Progenitor cell of endocrine pancreas (in vitro differentiated cells): ENCODE data around the gene PXT1. TPM values are rescaled to one million over a fixed set of nuclear protein-coding genes. Genes with fewer than 3 reads are reported as not detected.

Experiments used
- DNase-seq: peaks from one replicate; pipeline ENCODE4 v3.0.0; 2021; ENCODE audit warnings: low spot score; ENCODE audit not compliant: unreplicated experiment
- H3K27ac Mint-ChIP-seq: 2 replicates; pipeline ENCODE4 v1.8.0; 2021; ENCODE audit warnings: mild to moderate bottlenecking, moderate library complexity, mixed read lengths
- H3K27me3 Mint-ChIP-seq: 2 replicates; pipeline ENCODE4 v1.8.0; 2021; ENCODE audit warnings: mixed read lengths
- H3K36me3 Mint-ChIP-seq: 2 replicates; pipeline ENCODE4 v1.8.0; 2022; ENCODE audit warnings: mixed read lengths; ENCODE audit not compliant: insufficient read depth
- H3K4me1 Mint-ChIP-seq: 2 replicates; pipeline ENCODE4 v1.8.0; 2021; ENCODE audit warnings: low read depth, mixed read lengths
- H3K4me3 Mint-ChIP-seq: 2 replicates; pipeline ENCODE4 v1.8.0; 2021; ENCODE audit warnings: low read depth, mild to moderate bottlenecking, moderate library complexity, mixed read lengths
- H3K9me3 Mint-ChIP-seq: 2 replicates; pipeline ENCODE4 v1.8.0; 2021; ENCODE audit warnings: low read depth, mixed read lengths
- CTCF ChIP-seq: fragments of 200-600 bp; sonication (generic); IDR thresholded peaks from one replicate; pipeline ENCODE4 v1.5.0; 2021; ENCODE audit warnings: antibody characterized with exemption, mild to moderate bottlenecking; ENCODE audit not compliant: unreplicated experiment
- total RNA-seq: library from RNA; stranded (reverse); gene quantifications from 2 replicates; pipeline ENCODE4 v1.2.1, GENCODE V29; 2021

The PXT1 gene
- total RNA-seq, 1 donor from 2014 or later, result not detected

- no peak for TF ChIP-seq CTCF
- H3K4me3 Mint-ChIP-seq, result no peak overlapping the region
- H3K4me1 Mint-ChIP-seq, result peaks cover 10% of the 10 kb centered on the region
- DNase-seq, result no peak
- no peak overlapping the region for H3K27ac Mint-ChIP-seq
- no peaks in the 10 kb centered on the region for H3K9me3 Mint-ChIP-seq
- H3K36me3 Mint-ChIP-seq, result no peaks in the 10 kb centered on the region
- H3K27me3 Mint-ChIP-seq, result peaks cover 69% of the 10 kb centered on the region
These were observed 53.3 kb downstream of the PXT1 start for GRCh38 chr6:36389353-36389752.

- Mint-ChIP-seq H3K36me3 (no peaks in the 10 kb centered on the region), H3K27me3 (peaks cover 72% of the 10 kb centered on the region), H3K4me1 (peaks cover 10% of the 10 kb centered on the region), H3K4me3 (peak within 1 kb of the TSS; percentile 73), H3K27ac (no peak within 1 kb of the TSS), H3K9me3 (no peaks in the 10 kb centered on the region)
- no peak for DNase-seq
- no peak for TF ChIP-seq CTCF
These were observed 55.0 kb downstream of the PXT1 start, which contains the start of gene ETV7 for GRCh38 chr6:36387440-36388303. TSS of gene ETV7 (minus strand) at chr6:36387669. CDS start at chr6:36387541, 128 bp downstream.

GRCh38 chr6:36386495-36387439, 55.9 kb downstream of the PXT1 start:
- Mint-ChIP-seq H3K27ac (no peak overlapping the region), H3K27me3 (peaks cover 72% of the 10 kb centered on the region), H3K4me3 (peak overlapping the region; percentile 73), H3K9me3 (no peaks in the 10 kb centered on the region), H3K36me3 (no peaks in the 10 kb centered on the region), H3K4me1 (peaks cover 10% of the 10 kb centered on the region)
- no peak for DNase-seq
- peak; percentile 10 for TF ChIP-seq CTCF

DNA sequence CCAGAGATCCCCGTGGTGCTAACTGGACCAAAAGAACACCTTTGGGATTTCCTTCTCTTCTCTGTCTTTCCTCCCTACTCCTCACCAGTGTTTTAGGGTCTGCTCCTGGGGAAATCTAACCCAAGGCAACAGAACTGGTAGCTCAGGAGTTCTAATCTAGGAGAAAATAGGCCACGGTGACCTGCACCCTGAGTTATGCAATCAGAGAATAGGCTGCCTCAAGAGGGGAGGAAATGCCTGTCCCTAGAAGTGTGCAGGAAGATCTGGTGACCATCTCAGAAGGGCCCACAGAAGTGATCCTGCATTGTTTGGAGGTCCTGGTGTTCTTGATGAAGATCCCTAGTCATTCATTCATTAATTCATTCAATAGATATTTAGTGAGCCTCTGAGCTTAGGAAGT, 58.6 kb downstream of the PXT1 start:
- DNase-seq, result no peak
- H3K9me3 Mint-ChIP-seq, result no peaks in the 10 kb centered on the region
- no peaks in the 10 kb centered on the region for H3K36me3 Mint-ChIP-seq
- H3K4me3 Mint-ChIP-seq, result no peak overlapping the region
- peaks cover 10% of the 10 kb centered on the region for H3K4me1 Mint-ChIP-seq
- H3K27ac Mint-ChIP-seq, result no peak overlapping the region
- no peak for TF ChIP-seq CTCF
- peaks cover 54% of the 10 kb centered on the region for H3K27me3 Mint-ChIP-seq

DNA sequence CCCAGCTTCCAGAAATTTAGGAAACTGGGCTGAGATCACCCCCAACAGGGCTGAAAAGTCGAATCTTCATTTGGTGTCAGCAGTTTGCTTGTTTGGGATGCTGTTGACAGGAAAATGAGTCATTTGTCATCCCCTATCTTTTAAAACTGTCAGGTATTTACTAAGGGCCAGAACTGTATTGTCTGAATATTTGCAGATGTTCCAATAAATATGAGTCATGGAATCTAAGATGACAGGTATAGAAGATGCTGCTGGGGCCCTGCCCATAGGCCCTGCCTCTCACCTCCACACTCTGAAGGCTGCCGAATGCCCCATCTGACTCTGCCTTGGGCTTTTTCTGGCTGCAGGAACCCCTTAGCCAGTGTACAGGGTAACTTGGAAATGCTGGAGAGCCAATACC, 59.0 kb downstream of the PXT1 start:
- Mint-ChIP-seq H3K27me3 (peaks cover 52% of the 10 kb centered on the region), H3K36me3 (no peaks in the 10 kb centered on the region), H3K4me1 (peaks cover 10% of the 10 kb centered on the region), H3K4me3 (no peak overlapping the region), H3K9me3 (no peaks in the 10 kb centered on the region), H3K27ac (no peak overlapping the region)
- no peak for DNase-seq
- TF ChIP-seq CTCF, result no peak
